Measurements from ENCODE around the gene FAM168A. TPM values are rescaled to one million over a fixed set of nuclear protein-coding genes. Genes with fewer than 3 reads are reported as not detected.

FAM168A gene
- total RNA-seq, 2 donors from 2014 or later = 34.0 to 36.0 TPM

DNA sequence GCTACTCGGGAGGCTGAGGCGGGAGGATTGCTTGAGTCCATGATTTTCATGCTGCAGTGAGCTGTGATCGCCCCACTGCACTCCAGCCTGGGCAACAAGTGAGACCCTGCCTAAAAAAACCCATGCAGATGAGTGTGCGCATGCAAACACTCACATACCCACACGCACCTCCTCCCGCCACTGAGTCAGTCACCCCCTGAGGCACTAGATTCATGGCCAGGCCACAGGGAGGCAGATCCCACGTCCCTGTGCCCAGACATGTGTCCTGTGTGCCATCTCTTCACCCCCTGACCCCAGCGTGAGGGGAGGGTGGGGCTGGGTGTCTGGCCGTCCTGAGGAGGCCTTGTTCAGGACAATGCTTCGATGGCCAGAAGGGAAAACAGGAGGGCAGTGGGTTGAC is 206.2 kb downstream of the FAM168A start:
- DNase-seq (ENCODE audit: low spot score) (no peak), ATAC-seq (ENCODE audit: insufficient number of reproducible peaks, low FRiP score, low read depth) (no peak)
- Histone ChIP-seq H3K36me3 (no peaks in the 10 kb centered on the region), H3K27ac (no peak overlapping the region), H3K27me3 (replicated peaks; ENCODE audit: insufficient read depth) (no peaks in the 10 kb centered on the region), H3K9me3 (no peaks in the 10 kb centered on the region), H3K4me3 (no peak overlapping the region), H3K4me1 (ENCODE audit: control insufficient read depth in 1 of 2, low read depth in 2 of 2) (peaks cover 0 to under 1% of the 10 kb centered on the region in 2 donors)
- TF ChIP-seq, protein P1, sequence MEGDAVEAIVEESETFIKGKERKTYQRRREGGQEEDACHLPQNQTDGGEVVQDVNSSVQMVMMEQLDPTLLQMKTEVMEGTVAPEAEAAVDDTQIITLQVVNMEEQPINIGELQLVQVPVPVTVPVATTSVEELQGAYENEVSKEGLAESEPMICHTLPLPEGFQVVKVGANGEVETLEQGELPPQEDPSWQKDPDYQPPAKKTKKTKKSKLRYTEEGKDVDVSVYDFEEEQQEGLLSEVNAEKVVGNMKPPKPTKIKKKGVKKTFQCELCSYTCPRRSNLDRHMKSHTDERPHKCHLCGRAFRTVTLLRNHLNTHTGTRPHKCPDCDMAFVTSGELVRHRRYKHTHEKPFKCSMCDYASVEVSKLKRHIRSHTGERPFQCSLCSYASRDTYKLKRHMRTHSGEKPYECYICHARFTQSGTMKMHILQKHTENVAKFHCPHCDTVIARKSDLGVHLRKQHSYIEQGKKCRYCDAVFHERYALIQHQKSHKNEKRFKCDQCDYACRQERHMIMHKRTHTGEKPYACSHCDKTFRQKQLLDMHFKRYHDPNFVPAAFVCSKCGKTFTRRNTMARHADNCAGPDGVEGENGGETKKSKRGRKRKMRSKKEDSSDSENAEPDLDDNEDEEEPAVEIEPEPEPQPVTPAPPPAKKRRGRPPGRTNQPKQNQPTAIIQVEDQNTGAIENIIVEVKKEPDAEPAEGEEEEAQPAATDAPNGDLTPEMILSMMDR (IDR thresholded peaks at IDR 0.05) = no peak

DNA sequence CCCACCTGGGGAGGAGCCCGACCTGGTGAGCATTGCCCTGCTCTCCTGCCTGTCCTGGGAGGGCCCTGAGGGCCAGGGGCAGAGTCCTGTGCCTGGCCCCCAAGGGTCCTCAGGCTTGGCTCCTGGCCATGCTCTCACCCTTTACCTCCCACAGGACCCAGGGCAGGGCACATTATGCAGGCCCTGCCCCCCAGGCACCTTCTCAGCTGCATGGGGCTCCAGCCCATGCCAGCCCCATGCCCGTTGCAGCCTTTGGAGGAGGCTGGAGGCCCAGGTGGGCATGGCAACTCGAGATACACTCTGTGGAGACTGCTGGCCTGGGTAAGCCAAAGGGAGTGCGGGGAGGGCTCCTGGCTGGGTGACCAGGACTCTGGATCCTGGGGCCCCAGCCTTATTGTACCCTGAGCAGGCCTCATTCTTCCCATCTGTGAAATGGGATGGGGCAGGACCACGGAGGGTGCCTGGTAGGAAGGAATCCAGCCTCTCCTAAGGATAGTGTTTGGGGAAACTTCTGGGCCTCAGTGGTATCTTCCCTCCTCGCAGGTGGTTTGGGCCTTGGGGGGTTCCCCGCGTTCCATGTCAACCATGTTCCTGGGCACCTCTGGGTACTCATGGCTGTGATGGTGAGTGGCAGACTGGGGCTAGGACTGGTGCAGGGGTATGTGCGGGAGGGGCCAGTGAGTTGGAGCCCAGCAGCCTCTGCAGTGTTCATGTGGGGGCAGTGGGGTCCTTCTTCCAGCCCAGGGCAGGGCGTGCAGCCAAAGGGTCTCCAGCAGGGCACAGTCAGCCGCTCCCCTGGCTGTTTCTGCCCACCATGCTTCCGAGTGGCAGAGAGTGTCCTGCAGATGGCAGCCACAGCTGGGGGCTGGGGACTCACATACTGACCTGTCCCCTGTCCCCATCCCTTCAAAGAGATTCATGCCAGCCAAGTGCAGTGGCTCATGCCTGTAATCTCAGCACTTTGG is 207.0 kb downstream of the FAM168A start:
- DNase-seq (ENCODE audit: low spot score) (no peak), ATAC-seq (ENCODE audit: insufficient number of reproducible peaks, low FRiP score, low read depth) (no peak)
- Histone ChIP-seq H3K27me3 (replicated peaks; ENCODE audit: insufficient read depth) (no peaks in the 10 kb centered on the region), H3K9me3 (no peaks in the 10 kb centered on the region), H3K27ac (no peak overlapping the region), H3K4me3 (no peak overlapping the region), H3K36me3 (no peaks in the 10 kb centered on the region), H3K4me1 (ENCODE audit: control insufficient read depth in 1 of 2, low read depth in 2 of 2) (no peaks in the 10 kb centered on the region)
- TF ChIP-seq, protein P1 (IDR thresholded peaks at IDR 0.05) = no peak

DNA sequence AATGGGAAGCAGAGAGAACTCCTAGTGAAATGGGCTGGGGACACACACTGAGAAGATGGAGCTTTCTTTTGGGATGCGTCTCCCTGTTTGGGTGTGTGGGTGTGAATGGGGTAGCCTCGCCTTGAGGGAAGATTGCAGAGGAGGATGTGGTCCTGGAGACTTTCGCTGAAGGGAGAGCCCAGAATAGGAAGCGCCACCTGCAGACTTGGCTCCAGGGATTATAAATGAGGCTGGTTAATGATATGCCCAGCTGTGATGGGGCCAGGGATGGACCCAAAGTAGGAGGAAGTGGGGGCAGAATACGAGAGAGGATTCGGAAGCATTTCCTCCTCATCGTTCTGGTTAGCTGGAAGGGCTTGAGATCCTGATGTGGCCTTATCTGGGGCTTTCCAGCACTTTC is 208.0 kb downstream of the FAM168A start:
- H3K27me3 ChIP-seq (replicated peaks; ENCODE audit: insufficient read depth) = no peaks in the 10 kb centered on the region
- no peak overlapping the region for H3K27ac ChIP-seq
- no peak overlapping the region for H3K4me3 ChIP-seq
- H3K36me3 ChIP-seq = no peaks in the 10 kb centered on the region
- H3K4me1 ChIP-seq (ENCODE audit: control insufficient read depth in 1 of 2, low read depth in 2 of 2) = no peaks in the 10 kb centered on the region
- ATAC-seq (ENCODE audit: insufficient number of reproducible peaks, low FRiP score, low read depth) (no peak), DNase-seq (ENCODE audit: low spot score) (no peak)
- TF ChIP-seq, protein P1 (IDR thresholded peaks at IDR 0.05) = no peak
- no peaks in the 10 kb centered on the region for H3K9me3 ChIP-seq

GRCh38 chr11:73389134-73389525 is 208.8 kb downstream of the FAM168A start:
- Histone ChIP-seq H3K27ac (no peak overlapping the region), H3K4me3 (no peak overlapping the region), H3K4me1 (ENCODE audit: control insufficient read depth in 1 of 2, low read depth in 2 of 2) (no peaks in the 10 kb centered on the region), H3K9me3 (no peaks in the 10 kb centered on the region), H3K36me3 (no peaks in the 10 kb centered on the region), H3K27me3 (replicated peaks; ENCODE audit: insufficient read depth) (no peaks in the 10 kb centered on the region)
- TF ChIP-seq, protein P1 (IDR thresholded peaks at IDR 0.05) = no peak
- DNase-seq (ENCODE audit: low spot score) (no peak), ATAC-seq (ENCODE audit: insufficient number of reproducible peaks, low FRiP score, low read depth) (no peak)

DNA sequence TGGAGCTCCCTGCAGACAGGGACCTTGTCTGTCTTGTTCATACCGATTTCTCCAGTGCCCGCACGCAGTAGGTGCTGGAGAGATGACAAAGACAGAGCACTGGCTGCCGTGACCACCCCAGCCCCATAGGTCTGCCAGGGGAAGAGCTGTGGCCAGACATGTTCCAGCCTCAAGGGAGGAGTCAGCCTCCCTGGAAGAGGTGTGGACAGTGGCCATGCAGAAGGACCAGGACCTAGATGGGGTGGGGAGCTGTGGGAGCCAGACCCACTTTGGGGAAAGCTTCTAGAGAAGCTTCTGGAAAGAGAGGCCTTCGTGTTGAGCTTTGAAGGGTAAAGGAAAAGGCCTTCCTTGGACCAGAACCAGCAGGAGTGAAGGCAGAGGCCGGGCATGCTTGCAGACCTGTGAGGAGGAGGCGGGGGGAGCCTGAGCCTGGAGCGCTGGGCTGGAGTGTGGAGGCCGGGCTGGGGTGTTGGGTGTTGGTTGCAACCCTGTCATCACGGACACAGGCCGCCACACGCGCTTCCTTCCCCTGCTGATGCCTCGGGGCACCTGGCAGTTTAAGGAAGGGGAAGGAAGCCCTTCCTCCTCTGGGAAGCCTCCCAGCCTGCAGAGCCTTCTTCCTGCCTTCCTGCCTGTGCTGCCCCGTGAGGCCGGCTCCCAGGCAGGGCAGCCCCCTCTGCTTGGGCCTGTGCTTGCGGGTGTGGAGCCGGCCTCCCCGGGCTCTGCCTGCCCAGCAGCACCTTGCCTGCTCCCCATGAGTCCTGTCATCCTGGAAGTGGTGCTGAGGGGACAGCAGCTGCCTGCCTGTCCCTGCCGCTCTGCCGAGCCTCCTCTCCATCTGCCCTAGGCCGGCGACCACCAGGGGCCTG is 209.4 kb downstream of the FAM168A start:
- H3K27me3 ChIP-seq (replicated peaks; ENCODE audit: insufficient read depth) = no peaks in the 10 kb centered on the region
- DNase-seq (ENCODE audit: low spot score) (no peak), ATAC-seq (ENCODE audit: insufficient number of reproducible peaks, low FRiP score, low read depth) (no peak)
- TF ChIP-seq, protein P1 (IDR thresholded peaks at IDR 0.05) = no peak
- no peaks in the 10 kb centered on the region for H3K36me3 ChIP-seq
- no peak overlapping the region for H3K4me3 ChIP-seq
- H3K27ac ChIP-seq = no peak overlapping the region
- no peaks in the 10 kb centered on the region for H3K9me3 ChIP-seq
- no peaks in the 10 kb centered on the region for H3K4me1 ChIP-seq (ENCODE audit: control insufficient read depth in 1 of 2, low read depth in 2 of 2)
